ENCODE data around the gene GABBR2. TPM values are rescaled to one million over a fixed set of nuclear protein-coding genes. Genes with fewer than 3 reads are reported as not detected.

The GABBR2 gene
- total RNA-seq, 2 donors from 2014 or later: 1.2 to 1.3 TPM

DNA sequence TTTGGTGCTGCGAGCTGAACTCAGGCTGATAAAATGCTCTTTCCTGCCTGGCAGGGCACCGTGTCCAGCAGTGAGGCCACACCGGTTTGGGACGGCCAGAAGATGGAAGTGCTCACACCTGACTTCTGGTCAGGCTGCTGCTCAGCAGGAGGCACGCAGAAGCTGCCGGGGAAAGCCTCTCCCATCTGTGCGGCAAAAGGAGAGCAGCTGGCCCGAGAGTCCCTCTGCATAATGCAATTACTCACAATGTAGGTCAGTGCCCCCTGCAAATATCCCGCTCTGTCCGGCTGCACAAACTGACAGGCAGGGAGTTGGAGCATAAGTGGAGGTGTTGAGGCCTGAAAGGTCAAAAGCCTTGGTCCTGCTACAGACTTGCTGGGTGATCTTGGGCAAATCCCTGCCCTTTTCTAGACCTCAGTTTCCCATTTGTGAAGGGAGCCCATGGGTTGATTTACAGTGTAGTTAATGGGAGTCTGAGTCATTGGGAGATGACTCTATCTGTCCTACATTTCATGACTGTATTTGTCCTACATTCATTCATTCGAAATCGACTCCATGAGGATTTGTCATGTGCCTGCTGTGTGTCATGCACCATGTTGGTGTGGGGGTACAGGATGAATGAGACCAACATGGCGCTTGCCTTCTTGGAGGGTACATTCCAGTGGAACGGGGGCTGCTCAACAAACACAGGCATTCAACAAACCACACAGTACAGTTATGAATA is 391.4 kb downstream of the GABBR2 start:
- 77 to 92% methylated on average over 12 to 14 of the region's 14 CpGs for WGBS, 2 experiments (ENCODE audit: insufficient coverage in 1 of 2, insufficient read length in 1 of 2)
- H3K4me1 ChIP-seq (ENCODE audit: control insufficient read depth, insufficient read depth, low read length): peaks cover 17% of the 10 kb centered on the region
- Mint-ChIP-seq H3K27ac (no peak overlapping the region), H3K36me3 (ENCODE audit: low read depth) (peaks cover 4% of the 10 kb centered on the region), H3K4me1 (peaks cover 33% of the 10 kb centered on the region), H3K4me3 (no peak overlapping the region), H3K27me3 (ENCODE audit: insufficient read depth) (peaks cover 2% of the 10 kb centered on the region), H3K9me3 (peaks cover 3% of the 10 kb centered on the region)
- H3K4me3 ChIP-seq (ENCODE audit: low read length): no peak overlapping the region
- no peak overlapping the region for H3K27ac ChIP-seq (ENCODE audit: low read depth, low read length)
- TF ChIP-seq, protein P1, sequence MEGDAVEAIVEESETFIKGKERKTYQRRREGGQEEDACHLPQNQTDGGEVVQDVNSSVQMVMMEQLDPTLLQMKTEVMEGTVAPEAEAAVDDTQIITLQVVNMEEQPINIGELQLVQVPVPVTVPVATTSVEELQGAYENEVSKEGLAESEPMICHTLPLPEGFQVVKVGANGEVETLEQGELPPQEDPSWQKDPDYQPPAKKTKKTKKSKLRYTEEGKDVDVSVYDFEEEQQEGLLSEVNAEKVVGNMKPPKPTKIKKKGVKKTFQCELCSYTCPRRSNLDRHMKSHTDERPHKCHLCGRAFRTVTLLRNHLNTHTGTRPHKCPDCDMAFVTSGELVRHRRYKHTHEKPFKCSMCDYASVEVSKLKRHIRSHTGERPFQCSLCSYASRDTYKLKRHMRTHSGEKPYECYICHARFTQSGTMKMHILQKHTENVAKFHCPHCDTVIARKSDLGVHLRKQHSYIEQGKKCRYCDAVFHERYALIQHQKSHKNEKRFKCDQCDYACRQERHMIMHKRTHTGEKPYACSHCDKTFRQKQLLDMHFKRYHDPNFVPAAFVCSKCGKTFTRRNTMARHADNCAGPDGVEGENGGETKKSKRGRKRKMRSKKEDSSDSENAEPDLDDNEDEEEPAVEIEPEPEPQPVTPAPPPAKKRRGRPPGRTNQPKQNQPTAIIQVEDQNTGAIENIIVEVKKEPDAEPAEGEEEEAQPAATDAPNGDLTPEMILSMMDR (conservative IDR thresholded peaks at IDR 0.05): no peak
- H3K27me3 ChIP-seq (ENCODE audit: control insufficient read depth, insufficient read depth, low read length, poor library complexity, severe bottlenecking): no peaks in the 10 kb centered on the region
- no peak for DNase-seq
- no peaks in the 10 kb centered on the region for H3K36me3 ChIP-seq (ENCODE audit: control insufficient read depth, insufficient read depth, low read length)
- no peak overlapping the region for H3K9ac ChIP-seq (ENCODE audit: extremely low read depth, low read length, poor library complexity, severe bottlenecking)
- H3K9me3 ChIP-seq (ENCODE audit: control insufficient read depth, low read length): no peaks in the 10 kb centered on the region

DNA sequence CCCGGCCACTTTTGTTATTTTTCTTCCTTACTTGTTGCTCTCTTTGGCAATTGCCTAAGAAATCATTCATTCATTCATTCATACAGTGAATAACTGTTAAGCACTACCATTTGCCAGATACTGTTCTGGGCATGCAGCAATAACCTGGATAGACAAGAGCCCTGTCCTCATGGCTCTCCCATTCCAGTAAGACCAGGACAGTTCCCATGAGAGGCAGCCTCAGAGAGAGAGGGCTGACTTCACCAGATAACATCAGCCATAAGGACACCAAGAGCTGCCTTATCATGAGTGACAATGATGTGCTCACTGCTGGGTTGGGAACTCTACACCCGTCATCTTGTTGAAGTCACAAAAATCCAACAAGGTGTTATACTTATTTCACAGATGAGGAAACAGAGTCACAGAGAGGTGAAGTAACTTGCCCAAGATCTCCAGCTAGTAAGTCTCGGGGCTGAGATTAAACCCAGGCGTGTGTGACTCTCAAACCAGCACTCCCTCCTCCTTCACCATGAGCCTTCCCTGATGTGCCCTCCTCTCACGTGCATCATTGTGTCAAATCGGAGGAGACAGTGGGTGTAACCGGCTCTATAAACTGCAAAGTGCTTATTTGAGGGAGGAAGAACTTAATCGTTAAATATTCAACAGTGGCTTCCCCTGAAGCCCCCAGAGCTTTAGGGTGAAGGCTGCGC is 392.1 kb downstream of the GABBR2 start:
- H3K9me3 ChIP-seq (ENCODE audit: control insufficient read depth, low read length): no peaks in the 10 kb centered on the region
- no peak overlapping the region for H3K27ac Mint-ChIP-seq
- WGBS, 2 experiments (ENCODE audit: insufficient coverage in 1 of 2, insufficient read length in 1 of 2): 89 to 94% methylated on average over 8 to 9 of the region's 9 CpGs

DNA sequence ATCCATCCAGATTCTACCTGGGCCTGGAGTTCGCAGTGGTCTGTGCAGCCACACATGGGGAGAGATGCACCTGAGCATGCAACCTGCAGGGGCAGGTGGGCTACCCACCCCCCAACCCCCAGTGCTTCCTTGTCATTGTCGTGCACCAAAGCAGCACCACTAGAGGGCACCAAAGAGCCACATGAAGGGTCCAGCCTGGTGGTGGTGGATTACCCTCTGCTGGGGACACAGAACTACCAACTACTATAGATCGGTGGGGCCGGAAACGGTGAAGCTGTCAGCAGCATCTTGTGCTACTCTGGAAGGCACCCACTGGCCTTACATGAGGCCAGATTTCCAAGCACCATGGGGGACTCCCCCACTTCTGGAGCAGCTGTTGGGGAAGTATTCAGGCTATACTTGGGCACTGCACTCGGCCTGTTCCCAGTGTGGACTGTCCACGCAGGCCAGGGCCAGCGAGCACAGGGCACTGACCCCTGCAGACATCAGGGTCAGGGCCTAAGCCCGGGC is 393.1 kb downstream of the GABBR2 start:
- Histone ChIP-seq H3K9me3 (ENCODE audit: control insufficient read depth, low read length) (no peaks in the 10 kb centered on the region), H3K27ac (ENCODE audit: low read depth, low read length) (no peak overlapping the region), H3K4me3 (ENCODE audit: low read length) (no peak overlapping the region), H3K27me3 (ENCODE audit: control insufficient read depth, insufficient read depth, low read length, poor library complexity, severe bottlenecking) (no peaks in the 10 kb centered on the region), H3K4me1 (ENCODE audit: control insufficient read depth, insufficient read depth, low read length) (peaks cover 17% of the 10 kb centered on the region), H3K9ac (ENCODE audit: extremely low read depth, low read length, poor library complexity, severe bottlenecking) (no peak overlapping the region), H3K36me3 (ENCODE audit: control insufficient read depth, insufficient read depth, low read length) (no peaks in the 10 kb centered on the region)
- H3K4me1 Mint-ChIP-seq: peaks cover 33% of the 10 kb centered on the region
- H3K9me3 Mint-ChIP-seq: peaks cover 3% of the 10 kb centered on the region
- H3K27ac Mint-ChIP-seq: peak overlapping the region; percentile 79
- H3K36me3 Mint-ChIP-seq (ENCODE audit: low read depth): peaks cover 4% of the 10 kb centered on the region
- 53 to 59% methylated on average over 6 to 9 of the region's 9 CpGs for WGBS, 2 experiments (ENCODE audit: insufficient coverage in 1 of 2, insufficient read length in 1 of 2)
- no peaks in the 10 kb centered on the region for H3K27me3 Mint-ChIP-seq (ENCODE audit: insufficient read depth)
- peak; percentile 99 for DNase-seq
- TF ChIP-seq, protein P1 (conservative IDR thresholded peaks at IDR 0.05): peak; percentile 97
- H3K4me3 Mint-ChIP-seq: no peak overlapping the region

More for the DNA sequence above, 392.1 kb downstream of the GABBR2 start:
- Histone ChIP-seq H3K9ac (ENCODE audit: extremely low read depth, low read length, poor library complexity, severe bottlenecking) (no peak overlapping the region), H3K27me3 (ENCODE audit: control insufficient read depth, insufficient read depth, low read length, poor library complexity, severe bottlenecking) (no peaks in the 10 kb centered on the region), H3K27ac (ENCODE audit: low read depth, low read length) (no peak overlapping the region), H3K4me1 (ENCODE audit: control insufficient read depth, insufficient read depth, low read length) (peaks cover 17% of the 10 kb centered on the region), H3K36me3 (ENCODE audit: control insufficient read depth, insufficient read depth, low read length) (no peaks in the 10 kb centered on the region), H3K4me3 (ENCODE audit: low read length) (no peak overlapping the region)
- Mint-ChIP-seq H3K4me3 (no peak overlapping the region), H3K9me3 (peaks cover 3% of the 10 kb centered on the region), H3K36me3 (ENCODE audit: low read depth) (peaks cover 4% of the 10 kb centered on the region), H3K27me3 (ENCODE audit: insufficient read depth) (no peaks in the 10 kb centered on the region), H3K4me1 (peaks cover 33% of the 10 kb centered on the region)
- DNase-seq: no peak
- TF ChIP-seq, protein P1 (conservative IDR thresholded peaks at IDR 0.05): no peak
